Caco-2 (cell line): ENCODE data around the gene RBM33. TPM values are rescaled to one million over a fixed set of nuclear protein-coding genes. Genes with fewer than 3 reads are reported as not detected.
"Not testable (repeated sequence)": the region's sequence is repeated elsewhere in the genome, so short reads cannot be mapped to it uniquely, and the experiment has no call there.

Experiments
- BruUV-seq: library from RNA; stranded (reverse); fragments of 400-500 nt; replicated peaks from 2 replicates; lab custom pipeline; 2021; lab: Mats Ljungman, UMichigan
- CTCF ChIA-PET: fragments of 300-600 bp; sonication (Branson Sonifier 250); formaldehyde crosslinking; loops from one replicate; lab custom pipeline; 2022; ENCODE audit warnings: antibody characterized with exemption; lab: Charles Lee
- POLR2A ChIA-PET: fragments of 300-600 bp; sonication (Branson Sonifier 250); formaldehyde crosslinking; loops from one replicate; lab custom pipeline; 2022; ENCODE audit warnings: antibody characterized with exemption; lab: Charles Lee
- DNase-seq, 2 experiments: peaks; one replicate each; pipeline versions ENCODE4 v3.0.0 to v3.0.0-alpha.2; 2020 to 2022
- H3K27me3 ChIP-seq: replicated peaks from 2 replicates; pipeline ENCODE4 v1.6.0; 2011; ENCODE audit warnings: low read length; ENCODE audit not compliant: control insufficient read depth, insufficient read depth
- H3K36me3 ChIP-seq: 2 replicates; pipeline ENCODE4 v1.5.1; 2011; ENCODE audit warnings: low read length; ENCODE audit not compliant: control insufficient read depth, insufficient read depth
- H3K4me1 ChIP-seq: fragments of 250-450 bp; sonication (Bioruptor Pico); 2 replicates; pipeline ENCODE4 v1.5.1; 2020; ENCODE audit warnings: mild to moderate bottlenecking
- H3K4me3 ChIP-seq: 2 replicates; pipeline ENCODE4 v1.5.1; 2011; ENCODE audit warnings: low read depth, mild to moderate bottlenecking, control low read depth, low read length
- H3K9me3 ChIP-seq: fragments of 250-450 bp; sonication (Bioruptor Pico); 2 replicates; pipeline ENCODE4 v1.5.1; 2020; ENCODE audit warnings: mild to moderate bottlenecking, moderate library complexity
- H3K27ac Mint-ChIP-seq: one replicate; pipeline ENCODE4 v1.8.0; 2022; ENCODE audit warnings: mixed read lengths; ENCODE audit not compliant: unreplicated experiment
- H3K27me3 Mint-ChIP-seq: one replicate; pipeline ENCODE4 v1.8.0; 2022; ENCODE audit warnings: mixed read lengths; ENCODE audit not compliant: insufficient read depth, unreplicated experiment
- H3K36me3 Mint-ChIP-seq: one replicate; pipeline ENCODE4 v1.8.0; 2022; ENCODE audit warnings: mild to moderate bottlenecking, mixed read lengths; ENCODE audit not compliant: insufficient read depth, unreplicated experiment
- H3K4me1 Mint-ChIP-seq: one replicate; pipeline ENCODE4 v1.8.0; 2022; ENCODE audit warnings: low read depth, mixed read lengths; ENCODE audit not compliant: unreplicated experiment
- H3K4me3 Mint-ChIP-seq: one replicate; pipeline ENCODE4 v1.8.0; 2022; ENCODE audit warnings: mild to moderate bottlenecking, moderate library complexity, mixed read lengths; ENCODE audit not compliant: unreplicated experiment
- H3K9me3 Mint-ChIP-seq: one replicate; pipeline ENCODE4 v1.8.0; 2022; ENCODE audit warnings: mixed read lengths; ENCODE audit not compliant: unreplicated experiment
- CTCF ChIP-seq, 2 experiments: fragments of 200-600 bp in 1 of 2; IDR thresholded peaks; 1 replicate in 1 of 2; 2 replicates in 1 of 2; pipeline versions ENCODE4 v1.5.1 to v1.8.0; 2011 to 2022; ENCODE audit warnings: antibody characterized with exemption in 1 of 2, control low read depth in 1 of 2, inconsistent platforms in 1 of 2, low read depth in 1 of 2, low read length in 1 of 2, mild to moderate bottlenecking in 1 of 2, moderate library complexity in 1 of 2; ENCODE audit not compliant: insufficient read depth in 1 of 2, severe bottlenecking in 1 of 2, unreplicated experiment in 1 of 2
- intact Hi-C: fragments of 100-400 bp; cut with micrococcal nuclease; formaldehyde crosslinking; loops from one replicate; pipeline ENCODE4 v1.10.0; 2022; ENCODE audit not compliant: unreplicated experiment
- total RNA-seq: library from RNA; stranded (reverse); gene quantifications from 2 replicates; pipeline ENCODE4 v1.2.3, GENCODE V29; 2022

RBM33 gene
- total RNA-seq, 1 experiment from 2014 or later: 82.8 TPM

DNA sequence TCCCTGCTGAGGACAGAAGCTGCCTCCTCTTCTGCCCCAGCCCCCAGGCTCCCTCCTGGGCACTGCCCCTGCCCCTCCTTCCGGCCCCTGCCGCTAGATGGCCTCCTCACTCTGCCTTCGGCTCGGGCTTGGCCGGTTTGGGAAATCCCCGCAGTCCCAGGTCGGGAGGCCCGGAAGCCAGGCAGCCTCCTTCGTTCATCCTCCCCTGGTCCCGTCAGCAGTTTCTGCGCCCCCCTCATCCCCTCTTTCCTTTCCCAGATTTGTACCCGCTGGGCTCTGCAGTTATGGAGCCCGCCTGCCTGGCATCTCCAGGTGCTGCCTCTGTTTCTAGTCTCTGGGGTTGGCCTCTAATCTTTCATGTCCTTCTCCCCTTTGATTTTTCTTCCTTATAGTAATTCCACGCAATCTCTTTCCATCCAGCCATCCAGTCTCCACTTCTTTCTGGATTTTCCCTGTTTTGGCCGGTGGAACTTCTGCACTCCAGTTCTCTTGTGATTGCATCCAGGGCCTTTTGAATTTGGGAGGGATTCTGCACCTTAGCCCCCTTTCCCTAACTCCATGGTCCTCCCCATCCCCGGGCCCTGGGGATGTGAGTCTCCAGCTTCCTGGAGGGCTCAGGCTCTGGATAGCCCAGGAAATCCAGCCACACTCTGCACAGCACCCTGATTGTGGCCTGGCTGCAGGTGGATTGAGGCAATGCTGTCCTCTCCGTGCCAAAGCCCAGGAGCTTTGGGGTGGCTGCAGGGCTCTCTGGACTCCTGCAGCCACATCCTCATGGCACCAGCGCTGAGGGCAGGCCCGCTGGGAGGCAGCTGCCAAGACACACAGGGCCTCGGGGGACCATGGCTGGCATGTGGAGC lies 171.1 kb downstream of the RBM33 start:
- H3K9me3 Mint-ChIP-seq: no peaks in the 10 kb centered on the region
- ChIA-PET CTCF (no interaction called here), POLR2A (no interaction called here)
- Histone ChIP-seq H3K36me3 (no peaks in the 10 kb centered on the region), H3K4me3 (no peak overlapping the region), H3K9me3 (no peaks in the 10 kb centered on the region), H3K4me1 (peaks cover 13% of the 10 kb centered on the region; the same call in 1 of the 2 replicates), H3K27me3 (peaks cover 3% of the 10 kb centered on the region)
- peak; percentile 76 to 89 for DNase-seq
- peak overlapping the region; percentile 16 for H3K4me3 Mint-ChIP-seq
- peaks cover 19% of the 10 kb centered on the region for H3K27me3 Mint-ChIP-seq
- H3K27ac Mint-ChIP-seq: no peak overlapping the region
- peaks cover 21% of the 10 kb centered on the region for H3K4me1 Mint-ChIP-seq
- no peaks in the 10 kb centered on the region for H3K36me3 Mint-ChIP-seq
- intact Hi-C loops: loop anchor here (1.0 to 10.0 kb wide), 4 partner anchors 64 to 819 kb away; no protein-coding TSS in a partner anchor
- BruUV-seq: no TSS peak
- peak; percentile 86 to 97 for TF ChIP-seq CTCF (IDR thresholded peaks at IDR 0.05; ENCODE audit: insufficient read depth in 1 of 2, low read depth in 1 of 2, low read length in 1 of 2, severe bottlenecking in 1 of 2, unreplicated experiment in 1 of 2)

DNA sequence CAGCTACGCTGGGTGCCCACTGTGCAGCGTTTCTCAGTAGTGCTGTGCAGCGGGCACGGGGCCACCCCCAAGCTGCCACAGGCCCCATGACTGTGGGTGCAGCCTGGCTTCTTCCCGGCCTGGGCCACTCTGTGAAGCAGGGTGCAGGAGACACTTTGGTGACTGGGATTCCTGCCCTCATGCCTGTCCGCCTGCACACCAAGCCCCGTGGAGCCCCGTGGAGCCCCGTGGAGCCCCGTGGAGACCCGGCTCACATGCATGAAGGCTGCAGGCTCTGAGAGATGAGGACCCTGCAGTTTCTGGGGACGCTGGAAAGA lies 171.7 kb downstream of the RBM33 start:
- peaks cover 21% of the 10 kb centered on the region for H3K4me1 Mint-ChIP-seq
- intact Hi-C loops: loop anchor here (10.0 kb wide), 1 partner anchor 819 kb away; no protein-coding TSS in a partner anchor
- H3K4me3 Mint-ChIP-seq: no peak overlapping the region
- H3K36me3 Mint-ChIP-seq: no peaks in the 10 kb centered on the region
- Histone ChIP-seq H3K27me3 (peaks cover 3% of the 10 kb centered on the region), H3K4me1 (peaks cover 7% of the 10 kb centered on the region; the same call in 1 of the 2 replicates), H3K36me3 (no peaks in the 10 kb centered on the region), H3K9me3 (no peaks in the 10 kb centered on the region), H3K4me3 (no peak overlapping the region)
- BruUV-seq: no TSS peak
- no peak overlapping the region for H3K27ac Mint-ChIP-seq
- H3K27me3 Mint-ChIP-seq: peaks cover 17% of the 10 kb centered on the region
- ChIA-PET CTCF (no interaction called here), POLR2A (no interaction called here)
- no peak for DNase-seq
- TF ChIP-seq CTCF (IDR thresholded peaks at IDR 0.05; ENCODE audit: insufficient read depth in 1 of 2, low read depth in 1 of 2, low read length in 1 of 2, severe bottlenecking in 1 of 2, unreplicated experiment in 1 of 2): no peak
- H3K9me3 Mint-ChIP-seq: no peaks in the 10 kb centered on the region

DNA sequence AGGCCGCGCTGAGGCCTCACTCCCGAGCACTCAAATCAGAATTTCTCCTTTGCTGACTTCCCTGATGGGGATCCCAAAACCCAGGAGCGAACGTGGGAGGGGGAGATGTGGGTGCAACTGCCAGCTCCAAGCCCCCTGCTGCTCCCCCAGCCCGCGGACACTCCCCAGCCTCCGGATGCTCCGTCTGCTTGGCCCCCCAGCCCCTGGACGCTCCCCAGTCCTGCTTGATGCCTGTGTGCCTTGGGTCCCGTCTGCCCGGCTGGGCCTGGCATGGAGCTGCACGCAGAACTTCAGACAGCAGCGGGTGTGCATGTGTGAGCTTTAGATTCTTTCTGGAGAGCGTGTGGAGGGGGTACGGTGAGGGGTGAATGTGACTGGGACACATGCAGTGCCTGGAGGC lies 172.5 kb downstream of the RBM33 start:
- Histone ChIP-seq H3K4me3 (no peak overlapping the region), H3K36me3 (no peaks in the 10 kb centered on the region), H3K27me3 (peaks cover under 1% of the 10 kb centered on the region; the same call in 1 of the 2 replicates), H3K9me3 (no peaks in the 10 kb centered on the region), H3K4me1 (no peaks in the 10 kb centered on the region; the same call in 1 of the 2 replicates)
- intact Hi-C loops: loop anchor here (10.0 kb wide), 1 partner anchor 818 kb away; no protein-coding TSS in a partner anchor
- BruUV-seq: no TSS peak
- Mint-ChIP-seq H3K4me1 (peaks cover 12% of the 10 kb centered on the region), H3K27ac (no peak overlapping the region), H3K4me3 (no peak overlapping the region), H3K27me3 (peaks cover 8% of the 10 kb centered on the region), H3K9me3 (no peaks in the 10 kb centered on the region), H3K36me3 (no peaks in the 10 kb centered on the region)
- TF ChIP-seq CTCF (IDR thresholded peaks at IDR 0.05; ENCODE audit: insufficient read depth in 1 of 2, low read depth in 1 of 2, low read length in 1 of 2, severe bottlenecking in 1 of 2, unreplicated experiment in 1 of 2): no peak
- POLR2A ChIA-PET: no interaction called here
- no peak for DNase-seq
- CTCF ChIA-PET: no interaction called here

DNA sequence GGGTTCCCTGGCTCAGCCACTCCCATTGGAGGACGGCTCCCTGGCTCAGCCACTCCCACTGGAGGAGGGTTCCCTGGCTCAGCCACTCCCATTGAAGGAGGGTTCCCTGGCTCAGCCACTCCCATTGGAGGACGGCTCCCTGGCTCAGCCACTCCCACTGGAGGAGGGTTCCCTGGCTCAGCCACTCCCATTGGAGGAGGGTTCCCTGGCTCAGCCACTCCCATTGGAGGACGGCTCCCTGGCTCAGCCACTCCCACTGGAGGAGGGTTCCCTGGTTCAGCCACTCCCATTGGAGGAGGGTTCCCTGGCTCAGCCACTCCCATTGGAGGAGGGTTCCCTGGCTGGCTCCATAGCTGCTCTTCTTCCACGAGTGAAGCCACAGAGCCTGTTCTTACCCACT lies 173.1 kb downstream of the RBM33 start:
- intact Hi-C loops: loop anchor here (10.0 kb wide), 1 partner anchor 817 kb away; no protein-coding TSS in a partner anchor
- H3K4me3 ChIP-seq, H3K4me1 ChIP-seq, H3K4me1 Mint-ChIP-seq, H3K27ac Mint-ChIP-seq, H3K27me3 ChIP-seq, H3K36me3 ChIP-seq, H3K36me3 Mint-ChIP-seq, H3K27me3 Mint-ChIP-seq, DNase-seq, H3K4me3 Mint-ChIP-seq, BruUV-seq, H3K9me3 Mint-ChIP-seq, POLR2A ChIA-PET, H3K9me3 ChIP-seq, CTCF ChIA-PET: not testable (repeated sequence)
